Limb (tissue), 2 donors: ENCODE measurements around the gene REEP1.
"Not testable (repeated sequence)": the region's sequence is repeated elsewhere in the genome, so short reads cannot be mapped to it uniquely, and the experiment has no call there.

ENCODE experiments used
- DNase-seq, 2 donors: peaks; one replicate each; pipeline ENCODE4 v3.0.0-alpha.2; 2016; ENCODE audit errors: extremely low spot score in 2 of 2

The REEP1 gene

DNA sequence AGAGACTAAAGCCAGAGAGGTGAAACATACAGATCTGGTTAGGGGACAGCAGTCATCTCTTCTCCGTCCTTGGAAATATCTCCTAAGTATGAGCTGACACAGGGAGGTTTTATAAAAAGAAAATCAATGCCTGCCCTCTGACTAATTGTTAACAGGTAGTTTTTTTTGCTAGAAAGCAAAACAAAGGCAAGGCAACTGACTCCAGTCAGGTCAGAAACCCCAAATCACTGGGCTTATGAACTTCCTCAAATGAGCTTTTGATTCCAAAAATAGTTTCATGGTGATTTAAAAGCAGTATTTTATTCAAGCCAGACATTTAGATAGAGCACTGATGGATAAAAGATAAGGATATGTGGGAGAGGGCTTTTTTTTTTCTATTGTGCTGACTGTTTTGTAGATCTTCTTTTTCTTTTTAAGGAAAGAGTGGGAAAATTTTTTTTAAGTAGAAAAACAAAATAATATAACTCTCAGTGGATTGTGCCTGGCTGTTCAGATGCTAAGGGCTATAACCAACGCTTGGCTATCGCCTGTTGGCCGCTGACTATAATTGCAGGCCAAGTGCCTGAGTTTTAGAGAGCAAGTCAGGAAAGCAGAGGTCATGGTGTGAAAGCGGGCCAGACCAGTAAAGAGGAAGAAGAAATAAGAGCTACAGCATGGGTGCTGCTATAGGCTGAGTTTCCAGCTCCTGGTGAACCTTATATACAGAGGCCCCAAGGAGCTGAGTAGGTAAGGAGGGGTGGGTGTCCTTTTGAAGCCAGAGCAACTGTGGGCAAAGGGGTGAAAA, 93.3 kb downstream of the REEP1 start:
- no peak for DNase-seq

DNA sequence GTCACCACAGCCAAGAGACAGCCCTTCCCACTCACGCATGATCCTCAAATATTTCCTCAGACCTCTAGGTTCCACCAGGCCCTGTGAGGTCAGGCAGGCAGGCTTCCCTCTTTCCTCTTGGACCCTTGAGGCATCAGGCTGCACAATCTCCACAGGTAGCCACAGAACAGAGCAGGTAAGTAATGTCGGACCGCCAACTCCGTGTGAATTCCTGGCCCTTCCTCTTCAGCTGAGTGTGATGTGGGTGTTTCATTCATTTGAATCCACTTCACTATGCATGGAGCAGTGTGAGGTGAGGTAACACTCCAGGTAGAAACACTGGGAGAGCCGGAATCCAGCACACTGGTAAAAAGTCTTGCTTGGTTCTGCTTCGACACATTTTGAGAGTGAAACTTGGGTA, 94.2 kb downstream of the REEP1 start:
- DNase-seq, result no peak

DNA sequence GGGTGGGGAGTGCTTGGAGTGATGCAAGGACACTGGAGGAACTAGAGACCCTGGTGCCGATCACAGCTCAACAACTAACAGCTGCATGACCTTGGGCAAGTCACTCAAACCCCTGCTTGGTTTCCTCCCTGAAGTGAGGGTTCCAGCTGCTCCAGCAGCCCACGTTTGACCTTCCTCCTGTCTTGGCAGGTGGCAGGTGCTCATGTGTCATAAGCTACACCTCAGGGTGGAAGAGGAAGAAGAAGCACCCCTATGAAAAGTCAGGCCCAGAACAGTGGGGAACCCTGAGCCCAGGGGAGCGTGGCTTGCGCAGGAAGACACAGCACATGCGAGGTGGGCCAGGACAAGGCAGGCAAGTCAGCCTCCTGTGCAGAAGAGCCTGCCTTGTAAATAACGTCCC, 95.8 kb downstream of the REEP1 start:
- DNase-seq, result no peak

DNA sequence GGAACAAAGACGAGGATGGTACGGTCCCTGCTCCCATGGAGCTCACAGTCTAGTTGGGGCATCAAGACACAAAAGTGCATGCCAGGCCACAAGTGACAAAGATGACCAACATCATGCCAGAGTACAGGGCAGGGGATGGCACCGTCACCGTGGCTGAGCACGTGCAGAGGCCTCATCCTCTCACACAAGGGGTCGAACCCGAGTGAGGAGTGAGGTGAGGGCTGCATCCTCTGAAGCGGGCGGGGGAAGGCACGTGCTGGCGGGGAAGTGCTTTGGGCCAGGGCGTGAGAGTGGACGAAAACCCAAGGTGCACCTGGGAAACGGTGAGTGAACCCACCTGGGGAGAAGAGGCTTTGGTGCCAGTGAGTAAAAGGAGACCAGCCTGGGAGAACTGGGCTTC, 97.2 kb downstream of the REEP1 start:
- DNase-seq, result no peak

DNA sequence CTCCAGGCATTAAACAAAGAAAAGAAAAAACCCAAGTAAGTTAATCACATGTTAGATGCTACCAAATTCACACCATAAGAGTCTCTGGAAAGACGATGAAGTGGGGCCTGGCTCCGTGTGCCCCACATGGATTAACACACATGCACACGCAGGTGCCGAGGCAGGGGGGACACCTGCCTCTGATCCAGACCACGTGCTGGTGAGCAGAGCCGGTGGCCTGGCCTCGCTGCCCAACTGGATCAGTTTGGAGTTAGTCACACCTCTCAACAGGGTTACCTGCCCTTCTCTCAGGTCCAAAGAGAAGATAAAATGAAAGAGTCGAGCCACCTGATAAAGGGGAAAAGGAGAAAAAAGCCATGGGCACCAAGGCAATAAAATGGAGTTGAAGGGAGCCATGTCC, 97.7 kb downstream of the REEP1 start:
- no peak for DNase-seq

DNA sequence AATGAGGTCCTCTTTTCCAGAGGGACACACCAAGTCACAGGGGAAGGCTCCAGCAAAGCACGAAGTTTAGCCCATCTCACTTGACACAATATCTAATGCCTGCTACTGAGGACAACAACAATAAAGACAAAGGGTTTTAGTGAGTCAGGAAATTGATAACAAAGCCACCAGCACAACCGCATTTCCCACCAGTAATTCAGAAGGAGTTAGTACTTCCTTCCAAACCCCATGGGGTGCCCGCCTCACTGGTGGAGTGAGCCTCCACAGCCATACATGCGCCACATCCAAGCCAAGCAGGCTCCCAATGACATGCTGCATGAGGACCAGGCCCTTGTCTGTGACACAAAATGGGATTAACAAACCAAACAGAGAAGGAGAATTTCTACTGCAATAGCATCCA, 98.1 kb downstream of the REEP1 start:
- DNase-seq, result no peak

DNA sequence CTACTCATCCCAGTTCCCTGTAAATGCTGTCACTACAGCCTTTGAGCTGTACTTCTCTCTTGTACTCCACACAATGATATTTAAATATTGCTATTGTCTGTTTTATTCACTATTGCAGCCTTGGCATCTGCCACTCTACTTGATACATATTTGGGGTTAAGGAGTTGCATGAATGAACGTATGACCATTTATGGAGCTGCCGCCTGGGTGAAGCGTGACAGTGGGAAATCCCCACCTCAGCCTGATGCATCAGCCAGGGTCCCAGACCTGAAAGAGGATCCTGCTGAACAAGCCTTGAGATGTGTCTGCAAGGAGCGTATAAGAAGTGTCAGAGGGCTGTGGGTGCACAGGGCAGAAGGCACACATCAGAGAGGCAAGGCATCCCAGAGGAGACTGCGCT, 99.1 kb downstream of the REEP1 start:
- no peak for DNase-seq

DNA sequence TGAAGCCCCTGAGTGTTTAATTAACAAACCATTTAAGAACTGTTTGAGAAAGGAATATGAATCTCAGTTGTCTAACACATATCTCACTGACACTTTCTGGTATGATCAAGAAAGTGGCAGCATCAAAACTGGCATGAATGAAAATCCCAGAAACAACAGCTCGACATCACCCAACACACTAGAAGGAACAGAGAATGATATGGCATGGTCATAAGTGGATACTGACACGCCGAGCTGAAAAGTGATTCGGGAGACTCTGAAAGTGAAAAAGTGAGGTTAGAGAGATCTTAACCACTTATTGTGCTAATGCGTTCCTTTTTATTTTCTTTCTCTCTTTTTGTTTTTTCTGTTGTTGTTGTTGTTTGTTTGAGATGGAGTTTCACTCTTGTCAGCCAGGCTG, 100.3 kb downstream of the REEP1 start:
- DNase-seq, result no peak

DNA sequence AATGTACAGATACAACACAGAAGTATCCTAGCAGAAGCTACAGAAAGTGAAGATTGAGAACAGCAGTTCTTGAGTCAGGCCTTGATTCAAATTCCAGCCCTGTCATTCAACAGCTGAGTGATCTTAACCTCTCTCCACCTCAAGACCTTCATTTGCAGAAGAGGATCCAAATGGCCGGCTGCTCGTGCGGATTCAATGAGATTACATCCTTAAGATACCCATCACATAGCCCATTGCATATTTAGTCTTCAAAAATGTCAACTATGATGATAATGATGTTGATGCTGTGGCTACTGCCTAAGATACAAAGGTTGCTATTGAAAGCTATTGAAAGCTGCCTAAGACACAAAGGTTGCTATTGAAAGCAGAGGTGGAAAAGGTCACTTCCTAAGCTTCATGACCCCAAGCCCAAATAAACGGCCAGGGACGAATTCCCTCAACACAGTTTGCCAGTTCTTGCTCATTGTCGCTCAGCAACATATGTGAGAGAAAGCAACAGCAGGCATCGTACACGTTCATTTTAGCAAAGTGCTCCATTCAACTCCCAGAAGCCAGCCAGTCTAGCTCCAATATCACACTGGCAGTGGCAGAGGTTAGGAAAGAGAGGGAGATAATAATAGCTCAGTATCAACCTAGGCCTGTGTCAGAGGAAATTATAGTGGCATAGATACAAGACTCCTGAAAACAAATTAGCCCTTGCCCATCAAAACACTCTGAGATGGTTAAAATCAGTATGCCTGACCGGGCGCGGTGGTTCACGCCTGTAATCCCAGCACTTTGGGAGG, 102.0 kb downstream of the REEP1 start:
- DNase-seq, result no peak

DNA sequence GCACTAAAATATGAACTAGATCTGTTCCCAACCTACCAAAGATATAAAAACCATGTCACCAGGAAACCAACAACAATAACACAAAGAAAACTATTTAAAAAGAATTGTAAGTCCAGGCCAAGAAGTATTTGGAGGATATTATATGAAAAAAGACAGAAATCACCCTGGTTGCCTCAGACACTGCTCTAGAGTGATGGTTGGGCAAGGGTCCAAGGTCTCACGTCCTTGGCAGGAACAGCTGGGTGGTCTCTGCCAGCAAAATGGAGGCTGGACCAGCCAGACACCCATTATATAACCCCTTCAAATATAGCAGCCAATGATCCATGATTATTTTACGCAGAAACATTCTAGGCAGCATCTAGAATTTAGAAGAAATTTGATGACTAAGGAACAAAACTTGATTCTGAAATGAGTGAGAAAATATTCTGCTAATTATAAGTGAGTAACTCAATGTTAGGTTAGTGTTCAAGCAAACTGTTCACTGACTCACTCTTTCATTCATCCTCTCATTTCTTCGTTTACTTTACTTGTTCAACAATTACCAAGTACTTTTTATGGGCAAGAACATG, 102.8 kb downstream of the REEP1 start:
- no peak for DNase-seq

DNA sequence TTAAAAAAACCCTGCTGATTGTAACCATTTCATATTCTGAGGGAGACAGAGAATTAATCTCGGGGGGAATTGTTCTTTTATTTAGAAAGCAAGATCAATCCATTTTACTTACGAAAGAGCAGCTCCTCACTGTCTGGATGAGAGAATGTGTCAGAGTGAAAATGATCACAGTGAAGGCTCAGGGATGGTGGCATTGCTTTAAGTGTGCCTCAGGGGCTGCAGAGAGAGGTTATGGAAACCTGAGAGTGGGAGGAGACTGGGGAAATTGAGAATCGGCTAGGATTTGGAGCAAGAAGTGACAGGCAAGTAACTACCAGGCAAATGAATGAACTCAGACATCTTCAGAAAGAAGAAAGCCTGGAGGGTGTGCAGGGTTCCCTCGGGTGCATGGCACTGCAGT, 104.0 kb downstream of the REEP1 start:
- DNase-seq, result no peak

DNA sequence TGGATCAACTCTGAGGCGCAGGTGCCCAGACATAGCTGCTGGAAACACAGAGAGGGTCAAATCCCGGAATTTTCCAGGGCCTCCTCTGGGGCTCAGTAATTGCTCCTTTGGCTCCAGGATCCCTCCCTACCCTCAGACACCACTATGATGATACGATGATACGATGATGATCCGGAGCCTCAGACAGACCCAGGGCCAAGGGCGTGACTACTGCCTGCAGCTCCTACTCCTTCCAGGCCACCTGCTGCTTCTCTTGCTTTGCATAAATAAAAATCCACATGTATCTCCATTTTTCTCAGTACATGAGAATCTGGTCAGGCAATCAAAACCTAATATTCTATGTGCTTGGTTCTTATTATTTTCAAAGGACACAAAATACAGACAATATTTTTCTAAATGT, 104.5 kb downstream of the REEP1 start:
- no peak for DNase-seq

DNA sequence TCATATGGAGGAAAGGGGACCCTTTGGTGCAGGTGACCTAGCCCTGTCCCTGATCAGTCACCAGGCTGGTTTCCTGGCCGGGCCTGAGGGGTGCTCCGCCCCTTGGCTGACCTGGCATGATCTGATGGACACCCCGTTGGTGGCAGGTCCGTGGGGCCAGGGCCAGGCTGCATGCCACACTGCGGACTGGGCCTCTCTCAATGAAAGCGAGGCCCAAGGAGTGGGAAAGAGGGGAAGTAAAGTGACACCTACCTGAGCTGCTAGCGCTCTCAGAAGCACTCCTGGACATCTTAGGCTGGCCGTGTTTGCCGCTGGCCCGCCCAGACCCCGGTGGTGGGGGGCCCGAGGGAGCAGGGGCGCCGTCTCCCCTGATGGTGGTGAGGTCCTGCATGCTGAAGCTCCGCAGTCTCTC, 105.0 kb downstream of the REEP1 start:
- no peak for DNase-seq

DNA sequence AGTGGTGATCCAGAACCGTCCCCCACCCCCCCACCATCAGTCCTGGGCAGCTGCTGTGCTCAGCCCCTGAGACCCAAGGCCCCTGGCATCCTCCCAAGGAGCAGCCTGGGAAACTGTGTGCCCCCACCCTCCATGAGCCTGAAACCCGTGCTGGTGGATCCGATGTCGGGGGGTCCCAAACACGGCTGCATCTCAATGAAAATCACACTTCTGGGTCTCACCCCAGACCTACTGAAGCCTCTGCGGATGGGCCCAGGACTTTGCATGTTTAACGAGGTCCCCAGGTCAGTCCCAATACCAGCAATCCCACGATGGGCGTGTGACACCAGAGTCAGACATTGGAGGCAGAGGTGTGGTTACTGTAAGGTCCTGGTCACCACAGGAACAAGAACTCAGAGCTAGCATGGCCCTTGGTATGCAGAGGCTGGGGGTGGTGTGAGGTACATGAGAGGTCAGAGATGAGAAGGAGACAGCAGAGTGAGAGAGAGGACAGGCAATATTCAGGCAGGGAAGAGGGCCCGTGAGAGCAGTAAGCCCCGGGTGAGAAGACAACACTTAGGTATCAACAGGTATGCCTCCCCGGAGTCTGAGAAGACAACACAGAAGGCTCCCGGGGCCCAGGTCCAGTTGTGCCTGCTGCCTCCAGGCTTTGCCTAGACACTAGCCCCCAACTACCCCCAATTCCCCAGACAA, 105.6 kb downstream of the REEP1 start:
- DNase-seq, result no peak

DNA sequence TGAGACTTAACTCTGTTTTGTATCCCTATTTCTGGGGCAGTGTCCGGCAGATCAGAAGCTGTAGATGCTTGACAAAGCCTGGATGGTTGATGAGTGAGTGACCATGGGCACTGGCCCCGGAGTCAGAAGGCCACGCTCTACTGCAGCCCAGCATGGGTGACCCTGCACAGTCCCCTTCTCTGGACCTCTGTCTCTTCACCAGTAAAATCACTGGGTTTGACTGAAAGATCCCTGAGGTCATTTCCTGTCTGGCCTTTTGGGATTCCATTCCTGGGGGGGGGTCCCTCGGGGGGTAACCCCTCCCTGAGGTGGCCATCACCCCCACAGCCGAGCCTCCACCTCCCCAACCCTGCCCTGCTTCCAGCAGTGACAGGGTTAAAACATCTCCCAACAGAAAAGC, 106.5 kb downstream of the REEP1 start:
- no peak for DNase-seq

DNA sequence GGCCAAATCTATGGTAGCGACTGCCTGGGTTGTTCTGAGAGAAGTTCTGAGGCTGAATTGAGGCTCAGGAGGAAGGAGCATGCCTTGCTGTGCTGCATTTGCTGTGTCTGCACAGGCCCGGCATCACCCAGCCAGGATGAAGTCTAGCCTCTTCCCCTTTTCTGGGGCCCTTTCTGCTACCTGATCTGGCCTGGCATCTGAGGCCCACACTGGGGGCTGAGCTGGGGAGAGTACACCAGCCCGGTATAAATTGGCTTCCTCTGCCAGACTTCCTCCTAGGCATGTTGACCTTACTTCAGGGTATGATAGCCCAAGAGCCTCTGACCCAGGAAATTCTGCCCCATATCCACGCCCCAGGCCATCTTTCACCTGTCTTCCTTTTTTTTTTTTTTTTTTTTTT, 108.2 kb downstream of the REEP1 start:
- no peak for DNase-seq

DNA sequence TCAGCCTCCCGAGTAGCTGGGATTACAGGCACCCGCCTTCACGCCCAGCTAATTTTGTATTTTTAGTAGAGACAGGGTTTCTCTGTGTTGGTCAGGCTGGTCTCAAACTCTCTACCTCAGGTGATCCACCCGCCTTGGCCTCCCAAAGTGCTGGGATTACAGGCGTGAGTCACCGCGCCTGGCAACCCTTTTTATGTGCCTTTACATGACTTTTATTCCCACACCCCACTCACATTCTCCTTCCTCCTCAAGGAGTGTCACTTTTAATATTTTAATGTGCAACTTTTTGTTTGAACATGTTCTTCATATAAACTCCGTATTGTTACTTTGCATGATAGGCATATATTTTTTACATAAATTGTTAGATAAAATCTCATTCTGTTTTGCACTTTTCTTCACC, 108.9 kb downstream of the REEP1 start:
- DNase-seq, result not testable (repeated sequence)

DNA sequence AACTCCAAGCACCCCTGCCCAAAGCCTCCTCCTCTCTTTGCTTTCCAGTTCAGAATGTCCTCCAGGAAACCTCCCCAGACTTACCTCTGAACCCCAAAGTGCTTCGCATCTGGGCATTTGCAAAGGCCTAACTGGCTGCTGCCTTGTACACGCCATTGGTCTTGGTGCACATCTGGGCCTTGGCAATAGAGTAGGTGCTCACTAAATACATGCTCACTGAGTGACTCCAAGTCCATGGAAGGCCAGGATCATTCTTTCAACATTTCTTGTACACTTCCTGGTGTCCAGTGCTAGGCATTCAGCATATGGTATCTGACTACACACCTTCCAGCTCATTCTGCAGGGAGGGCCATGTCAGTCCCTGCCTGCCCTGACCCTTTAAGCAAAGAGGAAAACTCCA, 109.7 kb downstream of the REEP1 start:
- no peak for DNase-seq

DNA sequence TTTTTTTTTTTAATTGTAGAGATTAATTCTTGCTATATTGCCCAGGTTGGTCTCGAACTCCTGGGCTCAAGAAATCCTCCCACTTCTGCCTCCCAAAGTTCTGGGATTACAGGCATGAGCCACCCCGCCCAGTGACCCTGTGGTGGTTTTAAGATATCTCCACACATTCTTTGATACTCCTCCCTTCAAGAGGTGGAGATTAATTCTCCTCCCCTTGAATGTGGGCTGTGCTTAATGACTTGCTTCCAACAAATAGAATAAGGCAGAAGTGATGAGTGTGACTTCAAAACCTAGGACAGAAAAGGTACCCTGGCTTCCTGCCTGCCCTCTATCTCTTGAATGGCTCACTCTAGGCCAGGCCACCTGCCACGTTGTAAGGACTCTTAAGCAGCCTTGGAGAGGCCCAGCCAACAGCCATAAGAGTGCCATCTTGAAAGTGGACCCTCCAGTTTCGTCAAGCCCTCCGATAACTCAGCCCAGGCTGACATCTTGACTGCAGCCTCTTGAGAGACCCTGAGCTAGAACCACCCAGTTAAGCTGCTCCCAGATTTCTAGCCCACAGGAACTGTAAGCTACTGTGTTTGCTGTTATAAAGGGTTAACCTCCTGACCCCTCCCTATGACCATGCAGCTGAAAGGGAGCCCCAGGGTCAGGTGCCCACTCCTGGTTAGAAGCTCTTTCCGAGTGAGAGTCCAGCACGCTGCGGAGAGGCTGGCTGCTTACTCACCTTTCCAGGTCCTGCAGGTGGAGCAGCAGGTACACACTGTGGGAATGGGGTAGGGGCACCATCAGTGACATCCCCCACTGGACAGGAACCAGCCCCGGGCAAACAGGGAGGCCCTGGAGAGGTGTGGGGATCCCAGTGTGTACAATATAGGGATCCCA, 110.5 kb downstream of the REEP1 start:
- no peak for DNase-seq

DNA sequence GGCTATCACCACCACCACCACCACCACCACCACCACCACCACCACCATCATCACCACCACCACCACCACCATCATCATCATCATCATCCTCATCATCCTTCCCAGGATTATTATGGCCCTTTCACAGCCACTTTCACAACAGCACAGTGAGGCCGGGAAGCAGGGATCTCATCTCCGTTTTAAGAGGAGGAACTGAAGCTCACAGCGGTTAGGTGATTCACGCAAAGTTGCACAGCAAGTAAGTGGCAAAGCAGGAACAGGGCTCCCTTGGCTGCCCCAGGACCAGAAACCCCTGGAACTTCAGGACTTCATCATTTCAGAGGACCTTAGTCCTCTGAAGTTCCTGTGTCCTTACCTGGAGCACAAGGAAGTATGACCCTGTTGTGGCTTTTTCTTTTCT, 111.4 kb downstream of the REEP1 start:
- no peak for DNase-seq

DNA sequence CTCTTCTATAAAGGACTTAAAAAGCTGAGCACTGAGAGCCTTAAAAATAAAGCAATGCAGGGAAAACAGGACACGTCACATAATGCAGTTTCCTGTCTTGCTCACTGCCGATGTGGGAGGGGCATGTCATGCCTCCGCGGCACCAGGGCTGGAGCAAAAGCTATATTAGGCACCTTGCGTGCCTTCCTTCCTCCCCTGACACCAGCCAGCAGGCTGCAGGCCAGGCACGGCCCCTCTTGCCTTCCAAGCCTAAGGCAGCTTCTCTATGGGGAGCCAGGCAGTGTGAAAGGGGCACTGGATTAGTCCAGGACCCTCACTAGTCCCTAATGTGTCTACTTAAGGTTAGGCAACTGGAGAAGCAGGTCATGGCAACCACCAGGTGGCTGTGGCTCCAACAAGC, 111.8 kb downstream of the REEP1 start:
- DNase-seq, result no peak
